Left kidney (tissue), 2 donors: ENCODE results near the gene INPP4A. TPM values are rescaled to one million over a fixed set of nuclear protein-coding genes. Genes with fewer than 3 reads are reported as not detected.

Source experiments
- DNase-seq: peaks from one replicate; pipeline ENCODE4 v3.0.0-alpha.2; 2013
- polyA plus RNA-seq: library from polyadenylated mRNA; unstranded; fragments of 120-200 nt; gene quantifications from one replicate; pipeline ENCODE4 v1.2.1, GENCODE V29; 2013; ENCODE audit not compliant: insufficient read length

INPP4A gene
- polyA plus RNA-seq, 1 donor = 26.7 TPM

DNA sequence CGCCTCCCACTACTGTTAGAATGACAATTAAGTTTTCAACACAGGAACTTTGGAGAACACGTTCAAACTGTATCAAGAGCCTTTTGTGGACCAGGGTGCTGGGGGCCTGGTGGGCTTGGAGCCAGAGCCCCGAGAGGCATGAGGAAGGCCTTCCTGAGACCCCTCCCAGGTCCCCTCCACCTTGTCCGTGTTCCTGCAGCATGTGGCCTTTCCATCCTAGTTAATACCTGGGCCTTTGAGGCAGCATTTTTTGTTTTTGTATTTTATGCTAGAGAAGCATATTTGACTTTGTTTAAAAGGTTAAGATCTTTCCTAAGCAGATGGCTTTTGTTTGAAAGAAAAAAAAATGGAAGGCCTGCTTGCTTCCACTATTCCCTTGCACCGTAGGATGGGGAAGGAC, 68.0 kb downstream of the INPP4A start:
- no peak for DNase-seq

GRCh38 chr2:98514096-98514639, 69.5 kb downstream of the INPP4A start:
- no peak for DNase-seq

DNA sequence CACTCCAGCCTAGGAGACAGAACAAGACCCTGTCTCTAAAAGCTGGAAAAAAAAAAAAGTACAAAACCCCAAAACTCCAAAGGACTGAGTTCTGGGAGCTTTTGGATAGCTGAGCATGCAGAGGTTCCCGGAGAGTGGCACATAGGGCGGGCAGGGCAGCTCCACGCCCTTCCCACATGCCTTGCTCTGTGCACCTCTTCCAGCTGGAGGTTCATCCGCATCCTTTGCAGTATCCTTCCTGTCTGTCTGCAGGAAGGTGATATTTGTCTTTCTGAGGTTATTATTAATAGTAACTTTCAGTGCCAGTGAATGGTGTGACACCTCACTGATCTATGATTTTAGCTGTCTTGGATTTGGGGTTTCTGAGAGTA, 70.2 kb downstream of the INPP4A start:
- no peak for DNase-seq

- DNase-seq = no peak
Observed at GRCh38 chr2:98515250-98515991, 70.8 kb downstream of the INPP4A start.

DNA sequence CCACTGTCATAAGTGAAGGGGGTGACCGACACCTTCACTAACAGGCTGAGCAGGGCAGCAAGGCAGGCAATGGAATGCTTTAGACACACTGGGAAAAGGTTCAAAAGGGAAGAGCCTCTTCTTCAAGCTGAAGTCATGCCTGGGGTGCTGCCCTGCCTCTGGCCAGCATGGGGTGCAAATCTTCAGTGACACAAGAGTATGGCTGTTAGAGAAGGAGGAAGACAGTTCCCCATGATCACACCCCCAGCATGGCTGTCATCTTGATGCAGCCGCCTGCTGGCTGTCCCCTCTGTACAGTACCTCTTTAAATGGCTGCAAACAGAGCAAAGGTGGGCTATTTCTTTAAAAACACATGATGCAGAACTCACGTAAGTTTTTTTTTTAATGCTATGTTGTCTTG, 71.9 kb downstream of the INPP4A start:
- no peak for DNase-seq

DNA sequence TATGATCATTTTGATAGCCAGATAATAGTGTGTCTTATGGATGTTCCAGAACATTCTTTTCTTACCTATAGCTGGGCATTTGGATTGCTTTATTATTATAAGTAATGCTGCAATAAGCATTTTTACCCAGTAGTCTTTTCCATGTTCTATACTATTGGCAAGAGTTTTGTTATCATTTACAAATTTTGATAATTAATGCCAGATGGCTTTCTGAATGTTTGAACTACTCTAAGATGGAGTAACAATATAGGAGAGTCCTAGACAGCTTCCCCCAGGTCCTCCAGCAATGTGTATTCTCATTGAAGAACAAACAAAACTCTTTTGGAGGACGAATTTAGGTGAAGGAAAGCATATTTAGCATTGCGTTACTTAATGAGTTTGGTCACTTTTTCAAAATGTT, 73.0 kb downstream of the INPP4A start:
- DNase-seq = no peak

DNA sequence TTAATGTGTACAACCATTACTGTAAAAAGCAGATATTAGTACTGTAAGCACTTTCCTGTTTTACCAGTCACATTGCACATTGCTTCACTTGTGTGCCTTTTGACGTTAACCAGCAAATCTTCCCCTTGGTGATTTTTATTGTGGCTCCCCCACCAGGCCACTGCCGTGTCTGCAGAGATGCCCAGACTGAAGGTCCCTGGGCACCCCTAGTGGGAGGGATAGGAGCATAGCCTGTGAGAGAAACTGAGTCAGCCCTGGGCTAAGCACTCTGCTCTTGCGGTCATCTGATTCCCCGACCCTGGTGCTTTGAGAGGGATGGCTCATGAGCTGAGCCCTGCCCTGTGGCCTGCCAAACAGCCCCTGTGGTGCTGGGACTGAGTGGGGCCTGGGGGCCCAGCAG, 73.4 kb downstream of the INPP4A start:
- DNase-seq = no peak

DNA sequence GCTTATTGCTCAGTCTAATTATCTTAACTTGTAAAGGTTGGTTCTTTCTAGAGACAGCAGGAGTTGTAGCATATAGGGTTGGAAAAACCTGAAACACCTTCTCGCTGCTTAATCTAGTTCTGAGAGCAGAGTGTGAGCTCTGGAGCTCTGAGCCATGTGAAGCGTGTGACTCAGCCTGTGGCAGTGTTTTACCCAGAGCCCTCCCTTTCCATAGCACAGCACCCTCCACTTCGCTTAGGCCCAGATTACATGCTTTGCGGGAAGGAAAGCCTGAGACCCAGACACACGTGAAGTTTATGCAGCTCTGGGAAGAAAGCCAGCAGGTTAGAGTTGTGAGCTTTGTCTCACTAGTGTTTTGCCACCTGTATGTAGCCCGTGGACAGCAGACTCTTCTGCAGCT, 74.5 kb downstream of the INPP4A start:
- no peak for DNase-seq

- DNase-seq = no peak
Observed at GRCh38 chr2:98519851-98520250, 75.2 kb downstream of the INPP4A start.

DNA sequence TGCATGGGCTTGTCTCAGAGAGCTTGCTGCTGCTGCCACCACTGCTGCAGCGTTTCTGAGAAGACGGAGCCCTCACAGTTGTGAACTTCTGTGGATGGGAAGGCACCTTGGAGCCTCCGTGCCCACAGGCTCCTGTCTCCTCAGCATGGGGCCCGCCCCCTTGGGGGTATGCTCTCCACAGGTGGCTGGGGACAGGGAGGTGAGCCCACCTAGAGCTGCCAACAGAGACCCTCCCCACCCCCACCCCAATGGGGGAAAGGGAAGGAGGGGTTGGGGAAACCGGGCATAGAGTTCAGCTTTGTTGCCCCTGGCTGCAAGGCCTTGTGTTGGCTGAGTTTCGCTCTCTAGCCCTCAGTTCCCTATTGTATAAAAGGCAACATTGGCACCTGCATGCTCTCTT, 76.1 kb downstream of the INPP4A start:
- DNase-seq = no peak

DNA sequence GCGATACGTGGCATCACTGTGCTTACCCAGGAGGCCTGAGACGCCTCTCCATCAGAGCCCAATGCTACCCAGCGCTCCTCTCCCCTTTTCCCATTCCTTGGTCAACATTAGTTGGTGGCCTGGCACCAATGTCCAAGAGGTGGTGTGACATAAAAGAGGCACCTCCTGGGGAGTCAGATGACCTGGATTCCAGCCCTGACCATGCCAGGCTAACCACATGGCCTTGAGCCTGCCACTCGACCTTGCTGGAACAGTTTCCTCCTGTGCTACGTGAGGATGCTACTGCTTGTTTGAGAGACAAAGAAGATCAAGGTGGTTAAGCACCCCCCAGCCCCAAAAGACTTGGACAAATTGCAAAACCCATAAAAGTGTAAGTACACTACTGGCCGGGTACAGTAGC, 76.6 kb downstream of the INPP4A start:
- DNase-seq = no peak

GRCh38 chr2:98522854-98523253, 78.2 kb downstream of the INPP4A start:
- DNase-seq = no peak

- DNase-seq = no peak
Observed at GRCh38 chr2:98524168-98524567, 79.5 kb downstream of the INPP4A start.

DNA sequence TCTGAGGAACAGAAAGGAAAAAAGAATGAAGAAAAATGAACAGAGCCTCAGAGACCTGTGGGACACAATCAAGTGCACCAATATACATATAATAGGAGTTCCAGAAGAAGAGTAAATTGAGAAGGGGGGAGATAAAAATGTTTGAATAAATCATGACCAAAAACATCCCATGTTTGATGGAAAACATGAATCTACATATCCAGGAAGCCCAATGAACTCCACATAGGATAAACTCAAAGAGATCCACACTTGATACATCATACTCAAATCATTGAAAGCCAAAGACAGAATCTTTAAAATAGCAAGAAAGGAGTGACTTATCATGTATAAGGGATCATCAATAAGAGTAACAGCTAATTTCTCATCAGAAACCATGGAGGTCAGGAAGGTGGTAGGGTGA, 83.7 kb downstream of the INPP4A start:
- DNase-seq = no peak

- DNase-seq = no peak
Observed at GRCh38 chr2:98530114-98530513, 85.5 kb downstream of the INPP4A start.

- DNase-seq = no peak
Observed at GRCh38 chr2:98532756-98533155, 88.1 kb downstream of the INPP4A start.

DNA sequence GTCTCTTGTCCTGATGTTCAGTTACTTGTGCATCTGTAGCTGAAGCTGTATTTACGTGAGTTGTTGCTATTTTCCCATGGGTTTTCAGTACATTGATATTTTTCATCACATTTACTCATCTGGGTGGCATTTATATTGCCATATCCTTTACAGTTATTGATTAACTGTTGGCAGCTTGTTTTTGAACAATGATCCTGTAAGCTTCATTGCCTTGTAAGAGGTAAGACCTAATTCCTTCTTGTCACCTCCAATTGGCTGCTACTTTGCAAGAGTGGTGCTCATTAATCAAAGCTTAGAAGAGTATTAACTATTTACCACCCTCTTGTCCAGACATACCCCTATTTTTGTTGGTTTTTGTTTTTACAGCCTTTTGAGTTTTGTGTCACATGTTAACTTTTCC, 88.9 kb downstream of the INPP4A start:
- DNase-seq = no peak

DNA sequence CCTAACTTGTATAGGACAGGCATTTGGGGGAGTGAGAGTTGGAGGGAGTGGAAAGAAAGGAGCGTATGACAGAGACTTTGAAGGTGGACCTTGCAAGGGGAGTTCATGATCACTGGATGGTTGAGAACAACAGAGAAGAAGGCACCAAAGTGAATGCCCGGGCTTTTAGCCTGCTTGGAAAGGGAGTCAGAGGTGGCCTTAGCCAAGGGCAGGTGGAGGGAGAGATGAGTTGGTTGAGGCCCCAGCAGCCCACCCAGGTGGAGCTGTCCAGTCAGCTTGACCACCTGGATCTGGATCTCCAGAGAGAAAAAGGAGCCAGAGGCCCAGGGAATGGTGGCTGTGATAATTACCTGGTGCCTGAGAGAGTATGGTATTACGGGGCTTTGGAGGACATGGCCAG, 90.1 kb downstream of the INPP4A start:
- DNase-seq = no peak

DNA sequence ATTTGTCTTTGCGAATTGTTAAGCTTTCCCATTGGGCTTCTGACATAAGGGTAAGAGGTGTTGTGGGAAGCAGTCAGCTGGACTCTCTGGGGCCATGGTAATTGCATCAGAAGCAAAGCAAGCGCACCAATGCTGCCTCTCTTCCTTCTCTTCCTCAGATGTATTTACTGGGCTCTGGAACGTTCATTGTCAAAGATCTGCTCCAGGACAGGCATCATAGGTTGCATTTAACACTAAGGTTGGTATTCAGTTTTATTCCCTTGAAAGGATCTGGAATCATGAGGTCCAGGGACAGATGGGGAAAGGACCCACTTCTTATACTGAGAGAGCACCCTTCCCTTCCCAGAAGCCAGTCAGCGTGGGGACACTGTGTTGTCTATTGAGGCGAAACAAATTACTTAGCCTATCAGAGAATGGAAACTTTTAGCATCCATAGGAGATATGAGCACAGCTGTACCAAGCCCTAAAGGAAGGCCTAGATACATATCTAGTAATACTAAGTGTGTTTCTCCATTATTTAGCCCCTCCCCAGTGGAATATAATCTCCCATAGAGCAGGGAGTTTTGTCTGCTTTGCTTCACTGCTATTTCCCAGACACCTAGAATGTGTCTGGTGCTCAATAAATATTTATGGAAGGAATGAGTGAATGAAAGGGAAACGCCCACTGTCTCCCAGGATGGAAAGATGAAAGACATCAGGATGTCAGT, 91.5 kb downstream of the INPP4A start:
- no peak for DNase-seq

- DNase-seq = no peak
Observed at GRCh38 chr2:98537390-98538126, 92.9 kb downstream of the INPP4A start.

GRCh38 chr2:98538280-98539041, 93.8 kb downstream of the INPP4A start:
- no peak for DNase-seq

DNA sequence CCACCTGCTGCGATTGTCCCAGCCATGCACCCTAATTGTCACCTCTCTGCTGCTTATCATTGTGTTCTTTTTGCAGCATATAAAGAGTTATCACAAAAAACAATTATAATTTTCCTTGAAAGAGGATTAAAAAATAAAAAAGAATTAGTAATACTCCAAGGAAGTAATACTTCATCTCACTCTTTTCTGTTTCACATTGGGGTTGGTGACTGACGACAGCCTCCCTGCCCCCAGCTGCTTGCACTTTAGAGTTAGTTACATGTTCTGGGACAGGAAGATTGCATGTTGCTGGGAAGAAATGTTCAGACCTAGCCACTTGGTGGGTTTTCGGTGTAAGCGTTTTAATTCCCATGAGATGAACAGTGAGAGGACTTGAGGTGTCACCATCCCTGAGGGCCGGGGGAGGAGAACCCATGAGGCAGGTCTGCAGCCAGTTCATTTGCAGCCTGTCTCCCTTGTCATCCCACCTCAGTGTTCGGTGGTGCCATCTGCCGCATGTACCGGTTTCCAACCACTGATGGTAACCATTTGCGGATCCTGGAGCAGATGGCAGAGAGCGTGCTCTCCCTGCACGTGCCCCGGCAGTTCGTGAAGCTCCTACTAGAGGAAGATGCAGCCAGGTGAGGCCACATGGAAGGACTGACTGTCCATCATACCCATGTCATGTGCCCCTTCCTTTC, 94.5 kb downstream of the INPP4A start:
- DNase-seq = no peak
